Stimulated activated naive CD8-positive, alpha-beta T cell treated with anti-CD3 and anti-CD28 coated beads, Interleukin-15, Interleukin-2, amounts not matched to agents 100 ng/mL and 50 ng/mL, for 24 hours (primary cell): ENCODE measurements around the gene ANTXRL.
"Not testable (repeated sequence)": the region's sequence is repeated elsewhere in the genome, so short reads cannot be mapped to it uniquely, and the experiment has no call there.

Source experiments
- H3K27ac Mint-ChIP-seq: one replicate; pipeline ENCODE4 v1.8.0; 2021; ENCODE audit warnings: mild to moderate bottlenecking, mixed read lengths
- H3K27me3 Mint-ChIP-seq: one replicate; pipeline ENCODE4 v1.8.0; 2021; ENCODE audit warnings: mixed read lengths
- H3K36me3 Mint-ChIP-seq: one replicate; pipeline ENCODE4 v1.8.0; 2021; ENCODE audit warnings: low read depth, mixed read lengths
- H3K4me1 Mint-ChIP-seq: one replicate; pipeline ENCODE4 v1.8.0; 2021; ENCODE audit warnings: low read depth, mixed read lengths
- H3K4me3 Mint-ChIP-seq: one replicate; pipeline ENCODE4 v1.8.0; 2021; ENCODE audit warnings: mild to moderate bottlenecking, mixed read lengths
- H3K9me3 Mint-ChIP-seq: one replicate; pipeline ENCODE4 v1.8.0; 2021; ENCODE audit warnings: mixed read lengths

The ANTXRL gene

GRCh38 chr10:46250898-46251856 is 35.6 kb upstream of the ANTXRL start:
- peaks cover under 1% of the 10 kb centered on the region for H3K36me3 Mint-ChIP-seq
- H3K4me3 Mint-ChIP-seq: no peak overlapping the region

GRCh38 chr10:46251857-46252847 is 34.6 kb upstream of the ANTXRL start:
- no peak overlapping the region for H3K27ac Mint-ChIP-seq
- no peaks in the 10 kb centered on the region for H3K27me3 Mint-ChIP-seq
- peaks cover 17% of the 10 kb centered on the region for H3K4me1 Mint-ChIP-seq
- no peaks in the 10 kb centered on the region for H3K9me3 Mint-ChIP-seq
- H3K4me3 Mint-ChIP-seq: no peak overlapping the region
- H3K36me3 Mint-ChIP-seq: no peaks in the 10 kb centered on the region

More at GRCh38 chr10:46250898-46251856, 35.6 kb upstream of the ANTXRL start:
- Mint-ChIP-seq H3K4me1 (peaks cover 11% of the 10 kb centered on the region), H3K27me3 (no peaks in the 10 kb centered on the region), H3K27ac (no peak overlapping the region), H3K9me3 (no peaks in the 10 kb centered on the region)

GRCh38 chr10:46253076-46254006 is 33.5 kb upstream of the ANTXRL start:
- H3K27me3 Mint-ChIP-seq: no peaks in the 10 kb centered on the region
- no peak overlapping the region for H3K4me3 Mint-ChIP-seq
- no peak overlapping the region for H3K27ac Mint-ChIP-seq
- H3K4me1 Mint-ChIP-seq: peaks cover 17% of the 10 kb centered on the region
- H3K36me3 Mint-ChIP-seq: no peaks in the 10 kb centered on the region
- no peaks in the 10 kb centered on the region for H3K9me3 Mint-ChIP-seq

- Mint-ChIP-seq H3K27me3 (no peaks in the 10 kb centered on the region), H3K4me3 (no peak overlapping the region), H3K27ac (no peak overlapping the region), H3K4me1 (peaks cover 22% of the 10 kb centered on the region), H3K9me3 (no peaks in the 10 kb centered on the region), H3K36me3 (no peaks in the 10 kb centered on the region)
Measured at GRCh38 chr10:46254007-46254383, 32.8 kb upstream of the ANTXRL start.

- Mint-ChIP-seq H3K9me3 (no peaks in the 10 kb centered on the region), H3K4me1 (peaks cover 22% of the 10 kb centered on the region), H3K27me3 (no peaks in the 10 kb centered on the region), H3K36me3 (no peaks in the 10 kb centered on the region), H3K27ac (no peak overlapping the region), H3K4me3 (no peak overlapping the region)
Measured at GRCh38 chr10:46254467-46254866, 32.3 kb upstream of the ANTXRL start.

GRCh38 chr10:46255210-46255609 is 31.6 kb upstream of the ANTXRL start:
- Mint-ChIP-seq H3K27ac (peak overlapping the region; percentile 10), H3K4me1 (peaks cover 22% of the 10 kb centered on the region)
- H3K4me3 Mint-ChIP-seq, H3K36me3 Mint-ChIP-seq, H3K27me3 Mint-ChIP-seq, H3K9me3 Mint-ChIP-seq: not testable (repeated sequence)

GRCh38 chr10:46255801-46256747 is 30.7 kb upstream of the ANTXRL start:
- Mint-ChIP-seq H3K9me3 (no peaks in the 10 kb centered on the region), H3K36me3 (peaks cover 7% of the 10 kb centered on the region), H3K27ac (peak overlapping the region; percentile 70), H3K4me1 (peaks cover 25% of the 10 kb centered on the region), H3K27me3 (no peaks in the 10 kb centered on the region), H3K4me3 (no peak overlapping the region)

GRCh38 chr10:46257099-46257498 is 29.7 kb upstream of the ANTXRL start:
- Mint-ChIP-seq H3K4me3 (no peak overlapping the region), H3K4me1 (peaks cover 33% of the 10 kb centered on the region), H3K36me3 (peaks cover 12% of the 10 kb centered on the region), H3K27me3 (no peaks in the 10 kb centered on the region), H3K9me3 (no peaks in the 10 kb centered on the region), H3K27ac (no peak overlapping the region)

- peaks cover 12% of the 10 kb centered on the region for H3K36me3 Mint-ChIP-seq
- peaks cover 23% of the 10 kb centered on the region for H3K4me1 Mint-ChIP-seq
- H3K9me3 Mint-ChIP-seq, H3K27ac Mint-ChIP-seq, H3K27me3 Mint-ChIP-seq, H3K4me3 Mint-ChIP-seq: not testable (repeated sequence)
Measured at GRCh38 chr10:46262906-46263560, 23.8 kb upstream of the ANTXRL start.

GRCh38 chr10:46263831-46264268 is 22.9 kb upstream of the ANTXRL start:
- Mint-ChIP-seq H3K27me3 (no peaks in the 10 kb centered on the region), H3K36me3 (peaks cover 12% of the 10 kb centered on the region), H3K4me3 (no peak overlapping the region), H3K4me1 (peaks cover 20% of the 10 kb centered on the region), H3K27ac (no peak overlapping the region), H3K9me3 (no peaks in the 10 kb centered on the region)

GRCh38 chr10:46264336-46264735 is 22.5 kb upstream of the ANTXRL start:
- peaks cover 12% of the 10 kb centered on the region for H3K36me3 Mint-ChIP-seq
- H3K27me3 Mint-ChIP-seq: no peaks in the 10 kb centered on the region
- H3K4me1 Mint-ChIP-seq: peaks cover 19% of the 10 kb centered on the region
- H3K4me3 Mint-ChIP-seq: no peak overlapping the region
- H3K27ac Mint-ChIP-seq: no peak overlapping the region
- no peaks in the 10 kb centered on the region for H3K9me3 Mint-ChIP-seq

GRCh38 chr10:46264737-46265368 is 21.9 kb upstream of the ANTXRL start:
- Mint-ChIP-seq H3K9me3 (no peaks in the 10 kb centered on the region), H3K36me3 (peaks cover 12% of the 10 kb centered on the region), H3K4me3 (no peak overlapping the region), H3K27ac (no peak overlapping the region), H3K27me3 (no peaks in the 10 kb centered on the region), H3K4me1 (peaks cover 19% of the 10 kb centered on the region)
